ENCODE data around the gene NR6A1.

Gene NR6A1

GRCh38 chr9:124491049-124491975 lies 279.8 kb downstream of the NR6A1 start:
- DNase-seq (no peak), ATAC-seq (no peak)
- no peaks in the 10 kb centered on the region for H3K27me3 Mint-ChIP-seq
- no peak overlapping the region for H3K4me3 Mint-ChIP-seq
- no peaks in the 10 kb centered on the region for H3K36me3 Mint-ChIP-seq (ENCODE audit: low read depth)
- no peaks in the 10 kb centered on the region for H3K9me3 Mint-ChIP-seq
- no peak overlapping the region for H3K27ac Mint-ChIP-seq
- H3K4me1 Mint-ChIP-seq, result peaks cover 10% of the 10 kb centered on the region

GRCh38 chr9:124490004-124490403 lies 281.1 kb downstream of the NR6A1 start:
- DNase-seq (no peak), ATAC-seq (no peak)
- Mint-ChIP-seq H3K36me3 (ENCODE audit: low read depth) (no peaks in the 10 kb centered on the region), H3K4me3 (no peak overlapping the region), H3K27ac (no peak overlapping the region), H3K4me1 (no peaks in the 10 kb centered on the region), H3K27me3 (no peaks in the 10 kb centered on the region), H3K9me3 (no peaks in the 10 kb centered on the region)

- ATAC-seq (no peak), DNase-seq (no peak)
- H3K27me3 Mint-ChIP-seq, result no peaks in the 10 kb centered on the region
- H3K27ac Mint-ChIP-seq, result no peak overlapping the region
- no peak overlapping the region for H3K4me3 Mint-ChIP-seq
- H3K4me1 Mint-ChIP-seq, result no peaks in the 10 kb centered on the region
- no peaks in the 10 kb centered on the region for H3K36me3 Mint-ChIP-seq (ENCODE audit: low read depth)
- H3K9me3 Mint-ChIP-seq, result no peaks in the 10 kb centered on the region
Observed at GRCh38 chr9:124489222-124489621, 281.9 kb downstream of the NR6A1 start.

GRCh38 chr9:124488641-124489210 lies 282.4 kb downstream of the NR6A1 start:
- no peaks in the 10 kb centered on the region for H3K27me3 Mint-ChIP-seq
- no peaks in the 10 kb centered on the region for H3K9me3 Mint-ChIP-seq
- no peak overlapping the region for H3K27ac Mint-ChIP-seq
- no peaks in the 10 kb centered on the region for H3K36me3 Mint-ChIP-seq (ENCODE audit: low read depth)
- H3K4me3 Mint-ChIP-seq, result no peak overlapping the region
- DNase-seq, result no peak
- no peak for ATAC-seq
- no peaks in the 10 kb centered on the region for H3K4me1 Mint-ChIP-seq

- ATAC-seq (no peak), DNase-seq (no peak)
- H3K27me3 Mint-ChIP-seq, result no peaks in the 10 kb centered on the region
- H3K4me3 Mint-ChIP-seq, result no peak overlapping the region
- no peak overlapping the region for H3K27ac Mint-ChIP-seq
- H3K36me3 Mint-ChIP-seq (ENCODE audit: low read depth), result no peaks in the 10 kb centered on the region
- H3K9me3 Mint-ChIP-seq, result no peaks in the 10 kb centered on the region
- no peaks in the 10 kb centered on the region for H3K4me1 Mint-ChIP-seq
Observed at GRCh38 chr9:124487260-124488182, 283.6 kb downstream of the NR6A1 start.

- Mint-ChIP-seq H3K9me3 (no peaks in the 10 kb centered on the region), H3K4me3 (no peak overlapping the region), H3K4me1 (no peaks in the 10 kb centered on the region), H3K36me3 (ENCODE audit: low read depth) (no peaks in the 10 kb centered on the region), H3K27me3 (no peaks in the 10 kb centered on the region), H3K27ac (no peak overlapping the region)
- ATAC-seq, result no peak
- no peak for DNase-seq
Observed at GRCh38 chr9:124486778-124487259, 284.3 kb downstream of the NR6A1 start.

GRCh38 chr9:124485936-124486335 lies 285.2 kb downstream of the NR6A1 start:
- ATAC-seq, result no peak
- Mint-ChIP-seq H3K4me3 (no peak overlapping the region), H3K27me3 (no peaks in the 10 kb centered on the region), H3K27ac (no peak overlapping the region), H3K4me1 (no peaks in the 10 kb centered on the region), H3K9me3 (no peaks in the 10 kb centered on the region), H3K36me3 (ENCODE audit: low read depth) (no peaks in the 10 kb centered on the region)
- DNase-seq, result no peak

- no peaks in the 10 kb centered on the region for H3K4me1 Mint-ChIP-seq
Observed at GRCh38 chr9:124485201-124485600, 285.9 kb downstream of the NR6A1 start.

GRCh38 chr9:124483481-124483880 lies 287.6 kb downstream of the NR6A1 start:
- Mint-ChIP-seq H3K27me3 (peaks cover 8% of the 10 kb centered on the region), H3K4me1 (no peaks in the 10 kb centered on the region), H3K4me3 (no peak overlapping the region), H3K9me3 (no peaks in the 10 kb centered on the region), H3K27ac (no peak overlapping the region), H3K36me3 (ENCODE audit: low read depth) (no peaks in the 10 kb centered on the region)
- DNase-seq (no peak), ATAC-seq (no peak)

More at GRCh38 chr9:124485201-124485600, 285.9 kb downstream of the NR6A1 start:
- DNase-seq, result no peak
- H3K4me3 Mint-ChIP-seq, result no peak overlapping the region
- H3K27ac Mint-ChIP-seq, result no peak overlapping the region
- H3K27me3 Mint-ChIP-seq, result no peaks in the 10 kb centered on the region
- no peak for ATAC-seq
- H3K9me3 Mint-ChIP-seq, result no peaks in the 10 kb centered on the region
- H3K36me3 Mint-ChIP-seq (ENCODE audit: low read depth), result no peaks in the 10 kb centered on the region

GRCh38 chr9:124482431-124483031 lies 288.6 kb downstream of the NR6A1 start:
- DNase-seq, result no peak

GRCh38 chr9:124481115-124481514 lies 290.0 kb downstream of the NR6A1 start:
- Mint-ChIP-seq H3K4me3 (no peak overlapping the region), H3K27me3 (peaks cover 18% of the 10 kb centered on the region), H3K4me1 (no peaks in the 10 kb centered on the region), H3K9me3 (no peaks in the 10 kb centered on the region), H3K27ac (no peak overlapping the region), H3K36me3 (ENCODE audit: low read depth) (no peaks in the 10 kb centered on the region)
- ATAC-seq (no peak), DNase-seq (no peak)

More at GRCh38 chr9:124482431-124483031, 288.6 kb downstream of the NR6A1 start:
- no peaks in the 10 kb centered on the region for H3K4me1 Mint-ChIP-seq
- no peaks in the 10 kb centered on the region for H3K9me3 Mint-ChIP-seq
- no peak overlapping the region for H3K4me3 Mint-ChIP-seq
- peaks cover 12% of the 10 kb centered on the region for H3K27me3 Mint-ChIP-seq
- H3K36me3 Mint-ChIP-seq (ENCODE audit: low read depth), result no peaks in the 10 kb centered on the region
- ATAC-seq, result no peak
- no peak overlapping the region for H3K27ac Mint-ChIP-seq

GRCh38 chr9:124480621-124480981 lies 290.5 kb downstream of the NR6A1 start:
- Mint-ChIP-seq H3K4me1 (no peaks in the 10 kb centered on the region), H3K27me3 (peaks cover 18% of the 10 kb centered on the region), H3K4me3 (no peak overlapping the region), H3K9me3 (no peaks in the 10 kb centered on the region), H3K36me3 (ENCODE audit: low read depth) (no peaks in the 10 kb centered on the region), H3K27ac (no peak overlapping the region)
- ATAC-seq (peak; percentile 44), DNase-seq (no peak)

- Mint-ChIP-seq H3K4me3 (no peak overlapping the region), H3K27me3 (peaks cover 18% of the 10 kb centered on the region), H3K27ac (no peak overlapping the region), H3K9me3 (no peaks in the 10 kb centered on the region), H3K4me1 (no peaks in the 10 kb centered on the region), H3K36me3 (ENCODE audit: low read depth) (no peaks in the 10 kb centered on the region)
- ATAC-seq (no peak), DNase-seq (no peak)
Observed at GRCh38 chr9:124479947-124480620, 291.0 kb downstream of the NR6A1 start.

- Mint-ChIP-seq H3K4me3 (no peak overlapping the region), H3K27me3 (peaks cover 18% of the 10 kb centered on the region), H3K9me3 (no peaks in the 10 kb centered on the region), H3K4me1 (no peaks in the 10 kb centered on the region), H3K36me3 (ENCODE audit: low read depth) (no peaks in the 10 kb centered on the region), H3K27ac (no peak overlapping the region)
- ATAC-seq (no peak), DNase-seq (no peak)
Observed at GRCh38 chr9:124479371-124479770, 291.7 kb downstream of the NR6A1 start.
